SK-N-SH treated with all-trans-retinoic acid at 6 μM for 48 hours (cell line): Measurements from ENCODE around the gene RAB3A.
A peak's percentile ranks its signal among the peaks of the same experiment; 100 is the strongest.

Source experiments
- ATAC-seq: fragments of 200-7000 bp; cut with Tn5 transposase; 3 replicates; pipeline ENCODE4 v1.9.1; 2020; ENCODE audit warnings: mild to moderate bottlenecking, moderate library complexity
- ARNTL ChIP-seq: fragments of 450-650 bp; formaldehyde crosslinking; IDR thresholded peaks from 2 replicates; pipeline ENCODE4 v1.5.0; 2020; ENCODE audit warnings: low read depth, mild to moderate bottlenecking, moderate library complexity, borderline replicate concordance
- BACH2 ChIP-seq: fragments of 250-450 bp; sonication (Bioruptor Pico); IDR thresholded peaks from 2 replicates; pipeline ENCODE4 v1.9.0; 2021; ENCODE audit warnings: mild to moderate bottlenecking, borderline replicate concordance
- CSDC2 ChIP-seq: fragments of 250-450 bp; sonication (Bioruptor Pico); IDR thresholded peaks from 2 replicates; pipeline ENCODE4 v1.5.0; 2020; ENCODE audit warnings: mild to moderate bottlenecking, moderate library complexity
- ESRRG ChIP-seq: fragments of 250-450 bp; sonication (Bioruptor Pico); IDR thresholded peaks from 2 replicates; pipeline ENCODE4 v1.6.1; 2021; ENCODE audit warnings: mild to moderate bottlenecking
- GLIS3 ChIP-seq: fragments of 250-450 bp; sonication (Bioruptor Pico); IDR thresholded peaks from 2 replicates; pipeline ENCODE4 v1.5.0; 2020; ENCODE audit warnings: mild to moderate bottlenecking, moderate library complexity
- ISL1 ChIP-seq: fragments of 250-450 bp; sonication (Bioruptor Pico); IDR thresholded peaks from 2 replicates; pipeline ENCODE4 v2.1.2; 2022; ENCODE audit warnings: mild to moderate bottlenecking, moderate library complexity
- RARB ChIP-seq: fragments of 250-450 bp; sonication (Bioruptor Pico); IDR thresholded peaks from 2 replicates; pipeline ENCODE4 v1.8.0; 2021; ENCODE audit warnings: mild to moderate bottlenecking, moderate library complexity
- SNAI2 ChIP-seq: fragments of 250-450 bp; sonication (Bioruptor Pico); IDR thresholded peaks from 2 replicates; pipeline ENCODE4 v1.5.0; 2020; ENCODE audit warnings: mild to moderate bottlenecking, moderate library complexity
- TCF4 ChIP-seq: fragments of 250-450 bp; sonication (Bioruptor Pico); IDR thresholded peaks from 2 replicates; pipeline ENCODE4 v1.8.0; 2021; ENCODE audit warnings: mild to moderate bottlenecking, moderate library complexity, borderline replicate concordance
- ZC3H10 ChIP-seq: fragments of 250-450 bp; sonication (Bioruptor Pico); IDR thresholded peaks from 2 replicates; pipeline ENCODE4 v1.5.1; 2021; ENCODE audit warnings: mild to moderate bottlenecking, moderate library complexity
- ZFP3 ChIP-seq: fragments of 250-450 bp; sonication (Bioruptor Pico); IDR thresholded peaks from 2 replicates; pipeline ENCODE4 v1.5.0; 2020; ENCODE audit warnings: mild to moderate bottlenecking, moderate library complexity
- ZFP30 ChIP-seq: fragments of 450-650 bp; formaldehyde crosslinking; IDR thresholded peaks from 2 replicates; pipeline ENCODE4 v1.5.0; 2022; ENCODE audit warnings: mild to moderate bottlenecking, moderate library complexity
- ZNF70 ChIP-seq: fragments of 450-650 bp; formaldehyde crosslinking; IDR thresholded peaks from 2 replicates; pipeline ENCODE4 v1.5.0; 2020; ENCODE audit warnings: mild to moderate bottlenecking, moderate library complexity
- ZNF8 ChIP-seq: fragments of 450-650 bp; formaldehyde crosslinking; IDR thresholded peaks from 2 replicates; pipeline ENCODE4 v1.5.0; 2020; ENCODE audit warnings: mild to moderate bottlenecking, moderate library complexity
- TF ChIP-seq, protein P1 (sequence below): fragments of 250-450 bp; sonication (Bioruptor Pico); IDR thresholded peaks from 2 replicates; pipeline ENCODE4 v1.5.0; 2020; ENCODE audit warnings: mild to moderate bottlenecking, moderate library complexity
- TF ChIP-seq, protein P2 (sequence below): fragments of 250-450 bp; sonication (Bioruptor Pico); IDR thresholded peaks from 2 replicates; pipeline ENCODE4 v1.8.0; 2021; ENCODE audit warnings: low read depth, mild to moderate bottlenecking, moderate library complexity, borderline replicate concordance
- TF ChIP-seq, protein P3 (sequence below): fragments of 250-450 bp; sonication (Bioruptor Pico); IDR thresholded peaks from 2 replicates; pipeline ENCODE4 v1.5.1; 2021; ENCODE audit warnings: mild to moderate bottlenecking, moderate library complexity
- TF ChIP-seq, protein P4 (sequence below): fragments of 250-450 bp; sonication (Bioruptor Pico); IDR thresholded peaks from 2 replicates; pipeline ENCODE4 v1.5.1; 2020; ENCODE audit warnings: low read depth, mild to moderate bottlenecking, moderate library complexity

RAB3A gene

DNA sequence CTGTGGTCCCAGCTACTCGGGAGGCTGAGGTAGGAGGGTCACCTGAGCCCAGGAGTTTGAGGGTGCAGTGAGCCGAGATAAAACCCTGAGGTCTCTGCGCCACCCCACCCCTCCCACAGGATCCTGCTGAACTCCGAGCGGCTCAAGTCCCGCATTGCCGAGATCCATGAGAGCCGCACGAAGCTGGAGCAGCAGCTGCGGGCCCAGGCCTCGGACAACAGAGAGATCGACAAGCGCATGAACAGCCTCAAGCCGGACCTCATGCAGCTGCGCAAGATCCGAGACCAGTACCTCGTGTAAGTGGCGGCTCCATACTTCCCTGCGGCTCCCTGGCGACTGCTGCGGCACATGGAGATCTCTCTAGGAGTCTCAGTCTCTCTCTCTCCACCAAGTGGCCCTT, 36.8 kb downstream of the RAB3A start (continued):
- TF ChIP-seq ZFP30 (no peak), ZNF8 (CRISPR knock-in tag) (no peak), ESRRG (CRISPR knock-in tag) (no peak), TCF4 (no peak), ZNF70 (CRISPR knock-in tag) (no peak), ISL1 (CRISPR knock-in tag) (no peak)
- TF ChIP-seq, protein P1, sequence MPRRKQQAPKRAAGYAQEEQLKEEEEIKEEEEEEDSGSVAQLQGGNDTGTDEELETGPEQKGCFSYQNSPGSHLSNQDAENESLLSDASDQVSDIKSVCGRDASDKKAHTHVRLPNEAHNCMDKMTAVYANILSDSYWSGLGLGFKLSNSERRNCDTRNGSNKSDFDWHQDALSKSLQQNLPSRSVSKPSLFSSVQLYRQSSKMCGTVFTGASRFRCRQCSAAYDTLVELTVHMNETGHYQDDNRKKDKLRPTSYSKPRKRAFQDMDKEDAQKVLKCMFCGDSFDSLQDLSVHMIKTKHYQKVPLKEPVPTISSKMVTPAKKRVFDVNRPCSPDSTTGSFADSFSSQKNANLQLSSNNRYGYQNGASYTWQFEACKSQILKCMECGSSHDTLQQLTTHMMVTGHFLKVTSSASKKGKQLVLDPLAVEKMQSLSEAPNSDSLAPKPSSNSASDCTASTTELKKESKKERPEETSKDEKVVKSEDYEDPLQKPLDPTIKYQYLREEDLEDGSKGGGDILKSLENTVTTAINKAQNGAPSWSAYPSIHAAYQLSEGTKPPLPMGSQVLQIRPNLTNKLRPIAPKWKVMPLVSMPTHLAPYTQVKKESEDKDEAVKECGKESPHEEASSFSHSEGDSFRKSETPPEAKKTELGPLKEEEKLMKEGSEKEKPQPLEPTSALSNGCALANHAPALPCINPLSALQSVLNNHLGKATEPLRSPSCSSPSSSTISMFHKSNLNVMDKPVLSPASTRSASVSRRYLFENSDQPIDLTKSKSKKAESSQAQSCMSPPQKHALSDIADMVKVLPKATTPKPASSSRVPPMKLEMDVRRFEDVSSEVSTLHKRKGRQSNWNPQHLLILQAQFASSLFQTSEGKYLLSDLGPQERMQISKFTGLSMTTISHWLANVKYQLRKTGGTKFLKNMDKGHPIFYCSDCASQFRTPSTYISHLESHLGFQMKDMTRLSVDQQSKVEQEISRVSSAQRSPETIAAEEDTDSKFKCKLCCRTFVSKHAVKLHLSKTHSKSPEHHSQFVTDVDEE (CRISPR knock-in tag): no peak

DNA sequence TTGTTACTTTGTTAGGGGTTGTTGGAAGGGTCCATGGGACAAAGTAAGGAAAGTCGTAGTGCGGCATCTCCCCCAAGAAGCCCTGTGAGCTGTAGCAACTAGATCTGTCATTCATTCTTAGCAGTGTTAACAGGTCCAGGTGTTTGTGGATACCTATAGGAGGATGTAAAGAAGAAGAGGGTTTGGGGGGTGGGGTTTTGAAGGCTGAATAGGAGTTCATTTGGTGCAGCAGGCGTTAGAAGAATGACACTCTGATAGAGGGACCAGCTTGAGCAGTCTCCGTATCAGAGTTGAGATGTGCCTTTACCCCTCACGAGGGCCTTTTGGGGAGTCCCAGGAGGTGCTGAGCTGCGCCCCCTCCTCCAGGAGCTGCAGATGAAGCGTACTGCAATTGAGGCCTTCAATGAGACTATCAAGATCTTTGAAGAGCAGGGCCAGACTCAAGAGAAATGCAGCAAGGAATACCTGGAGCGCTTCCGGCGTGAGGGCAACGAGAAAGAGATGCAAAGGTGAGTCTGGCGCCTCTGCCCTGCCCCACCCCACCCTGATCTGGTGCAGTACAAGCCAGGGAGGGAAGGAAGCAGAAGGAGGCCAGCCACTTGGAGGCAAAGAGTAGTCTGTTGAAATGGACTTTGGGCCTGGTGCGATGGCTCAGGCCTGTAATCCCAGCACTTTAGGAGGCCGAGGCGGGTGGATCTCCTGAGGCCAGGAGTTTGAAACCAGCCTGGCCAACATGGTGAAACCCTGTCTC, 37.9 kb downstream of the RAB3A start:
- TF ChIP-seq ZFP3 (CRISPR knock-in tag) (peak; percentile 98), BACH2 (no peak), ZNF8 (CRISPR knock-in tag) (no peak)
- no peak for ATAC-seq

DNA sequence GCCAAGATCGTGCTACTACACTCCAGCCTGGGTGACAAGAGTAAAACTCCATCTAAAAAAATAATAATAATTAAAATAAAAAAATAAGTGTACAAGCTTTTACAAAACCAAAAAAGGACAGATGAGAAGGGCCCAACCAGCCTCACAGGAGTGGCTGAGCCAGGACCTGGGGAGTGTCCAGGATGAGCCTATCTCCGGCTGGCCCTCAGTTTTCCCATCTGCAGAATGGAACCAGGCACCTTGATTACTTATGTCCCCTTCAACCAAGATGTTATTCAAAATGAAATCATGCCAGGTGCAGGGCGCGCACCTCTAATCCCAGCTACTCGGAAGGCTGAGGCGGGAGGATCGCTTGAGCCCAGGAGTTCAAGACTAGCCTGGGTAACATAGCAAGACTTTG, 39.8 kb downstream of the RAB3A start:
- ATAC-seq: no peak
- no peak for TF ChIP-seq ZC3H10 (CRISPR knock-in tag)
- TF ChIP-seq RARB (CRISPR knock-in tag): no peak
- no peak for TF ChIP-seq GLIS3
- TF ChIP-seq, protein P1 (CRISPR knock-in tag): no peak
- TF ChIP-seq, protein P2, sequence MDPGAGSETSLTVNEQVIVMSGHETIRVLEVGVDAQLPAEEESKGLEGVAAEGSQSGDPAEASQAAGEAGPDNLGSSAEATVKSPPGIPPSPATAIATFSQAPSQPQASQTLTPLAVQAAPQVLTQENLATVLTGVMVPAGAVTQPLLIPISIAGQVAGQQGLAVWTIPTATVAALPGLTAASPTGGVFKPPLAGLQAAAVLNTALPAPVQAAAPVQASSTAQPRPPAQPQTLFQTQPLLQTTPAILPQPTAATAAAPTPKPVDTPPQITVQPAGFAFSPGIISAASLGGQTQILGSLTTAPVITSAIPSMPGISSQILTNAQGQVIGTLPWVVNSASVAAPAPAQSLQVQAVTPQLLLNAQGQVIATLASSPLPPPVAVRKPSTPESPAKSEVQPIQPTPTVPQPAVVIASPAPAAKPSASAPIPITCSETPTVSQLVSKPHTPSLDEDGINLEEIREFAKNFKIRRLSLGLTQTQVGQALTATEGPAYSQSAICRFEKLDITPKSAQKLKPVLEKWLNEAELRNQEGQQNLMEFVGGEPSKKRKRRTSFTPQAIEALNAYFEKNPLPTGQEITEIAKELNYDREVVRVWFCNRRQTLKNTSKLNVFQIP (CRISPR knock-in tag): no peak
- TF ChIP-seq ZFP3 (CRISPR knock-in tag): no peak
- TF ChIP-seq, all 23 proteins: peak for 0

DNA sequence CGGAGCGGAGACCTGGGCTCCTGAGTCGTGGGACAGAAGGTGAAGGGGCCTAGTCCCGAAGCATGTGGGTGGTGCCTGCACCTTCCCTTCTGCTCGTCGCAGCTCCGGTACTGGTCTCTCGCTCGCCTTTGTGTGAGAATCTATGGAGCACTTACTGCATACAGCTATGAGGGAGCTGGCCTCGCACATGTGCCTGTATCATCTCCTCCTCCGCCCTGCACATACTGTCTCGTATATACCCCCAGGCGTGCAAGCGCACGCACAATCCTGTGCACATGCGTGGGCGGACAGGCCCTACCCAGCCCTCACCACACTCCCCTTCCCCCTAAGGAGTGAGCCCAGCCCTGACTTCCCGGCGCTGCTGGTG, 42.2 kb downstream of the RAB3A start:
- ATAC-seq: no peak; the same call in 2 of the 3 replicates
- TF ChIP-seq ZFP3 (CRISPR knock-in tag) (no peak), ARNTL (no peak), ZNF8 (CRISPR knock-in tag) (no peak), BACH2 (no peak), GLIS3 (no peak), SNAI2 (CRISPR knock-in tag) (no peak), ZC3H10 (CRISPR knock-in tag) (no peak), TCF4 (no peak), CSDC2 (CRISPR knock-in tag) (no peak), ZNF70 (CRISPR knock-in tag) (no peak), ISL1 (CRISPR knock-in tag) (no peak)
- TF ChIP-seq, protein P2 (CRISPR knock-in tag): no peak
- TF ChIP-seq, protein P3, sequence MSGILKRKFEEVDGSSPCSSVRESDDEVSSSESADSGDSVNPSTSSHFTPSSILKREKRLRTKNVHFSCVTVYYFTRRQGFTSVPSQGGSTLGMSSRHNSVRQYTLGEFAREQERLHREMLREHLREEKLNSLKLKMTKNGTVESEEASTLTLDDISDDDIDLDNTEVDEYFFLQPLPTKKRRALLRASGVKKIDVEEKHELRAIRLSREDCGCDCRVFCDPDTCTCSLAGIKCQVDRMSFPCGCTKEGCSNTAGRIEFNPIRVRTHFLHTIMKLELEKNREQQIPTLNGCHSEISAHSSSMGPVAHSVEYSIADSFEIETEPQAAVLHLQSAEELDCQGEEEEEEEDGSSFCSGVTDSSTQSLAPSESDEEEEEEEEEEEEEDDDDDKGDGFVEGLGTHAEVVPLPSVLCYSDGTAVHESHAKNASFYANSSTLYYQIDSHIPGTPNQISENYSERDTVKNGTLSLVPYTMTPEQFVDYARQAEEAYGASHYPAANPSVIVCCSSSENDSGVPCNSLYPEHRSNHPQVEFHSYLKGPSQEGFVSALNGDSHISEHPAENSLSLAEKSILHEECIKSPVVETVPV (CRISPR knock-in tag): no peak
- TF ChIP-seq, protein P4, sequence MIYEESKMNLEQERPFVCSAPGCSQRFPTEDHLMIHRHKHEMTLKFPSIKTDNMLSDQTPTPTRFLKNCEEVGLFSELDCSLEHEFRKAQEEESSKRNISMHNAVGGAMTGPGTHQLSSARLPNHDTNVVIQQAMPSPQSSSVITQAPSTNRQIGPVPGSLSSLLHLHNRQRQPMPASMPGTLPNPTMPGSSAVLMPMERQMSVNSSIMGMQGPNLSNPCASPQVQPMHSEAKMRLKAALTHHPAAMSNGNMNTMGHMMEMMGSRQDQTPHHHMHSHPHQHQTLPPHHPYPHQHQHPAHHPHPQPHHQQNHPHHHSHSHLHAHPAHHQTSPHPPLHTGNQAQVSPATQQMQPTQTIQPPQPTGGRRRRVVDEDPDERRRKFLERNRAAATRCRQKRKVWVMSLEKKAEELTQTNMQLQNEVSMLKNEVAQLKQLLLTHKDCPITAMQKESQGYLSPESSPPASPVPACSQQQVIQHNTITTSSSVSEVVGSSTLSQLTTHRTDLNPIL (CRISPR knock-in tag): no peak
- TF ChIP-seq, protein P1 (CRISPR knock-in tag): no peak
